GM21528 (cell line): Measurements from ENCODE around the gene CD59.
"Not testable (repeated sequence)": the region's sequence is repeated elsewhere in the genome, so short reads cannot be mapped to it uniquely, and the experiment has no call there.

Experiments
- ATAC-seq: cut with Tn5 transposase; IDR thresholded peaks from one replicate; pipeline ENCODE4 v1.9.1; 2021; ENCODE audit warnings: mild to moderate bottlenecking, moderate library complexity; ENCODE audit not compliant: unreplicated experiment, low FRiP score

The CD59 gene

DNA sequence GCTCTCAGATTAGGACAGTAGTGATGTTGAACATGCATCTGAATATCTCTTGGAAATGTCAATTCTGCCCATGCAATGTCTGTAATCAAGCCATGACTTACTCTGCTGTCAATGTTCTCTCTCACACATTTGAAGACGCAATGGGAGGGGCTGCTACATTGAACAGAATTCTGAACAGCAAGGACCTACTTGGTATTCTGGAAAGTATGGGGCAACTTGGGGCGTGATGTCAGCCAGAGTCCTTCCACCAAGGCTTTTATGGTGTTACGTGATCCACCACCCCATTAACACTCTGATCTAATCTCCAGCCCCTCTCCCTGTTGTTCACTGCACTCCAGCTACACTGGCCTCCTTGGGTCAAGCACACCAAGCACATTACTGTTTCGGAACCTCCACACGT, 7.1 kb upstream of the CD59 start:
- ATAC-seq: no peak

DNA sequence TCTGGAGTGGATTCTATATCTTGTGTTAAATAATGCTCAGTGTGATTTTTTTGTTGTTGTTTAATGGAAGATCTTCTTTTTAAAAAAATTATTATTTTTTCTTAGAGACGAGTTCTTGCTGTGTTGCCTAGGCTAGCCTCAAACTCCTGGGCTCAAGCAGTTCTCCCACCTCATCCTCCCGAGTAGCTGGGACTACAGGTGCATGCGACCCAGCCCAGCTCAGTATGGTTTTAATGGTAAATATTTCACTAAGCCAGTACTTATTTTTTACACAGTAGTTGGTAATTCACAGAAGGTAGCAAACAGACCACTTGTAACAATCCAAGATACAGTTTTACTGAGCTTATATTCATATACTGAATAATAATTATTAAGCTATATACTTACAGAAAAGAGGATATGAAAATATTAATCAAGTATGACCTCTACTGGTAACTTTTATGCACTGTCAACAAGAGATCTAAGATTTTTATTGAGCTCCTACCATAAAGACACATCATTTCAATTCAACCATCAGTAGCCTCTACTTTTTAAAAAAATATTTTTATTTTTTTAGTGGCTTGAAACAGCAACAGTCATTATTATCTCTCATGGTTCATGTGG, 6.1 kb upstream of the CD59 start:
- no peak for ATAC-seq

DNA sequence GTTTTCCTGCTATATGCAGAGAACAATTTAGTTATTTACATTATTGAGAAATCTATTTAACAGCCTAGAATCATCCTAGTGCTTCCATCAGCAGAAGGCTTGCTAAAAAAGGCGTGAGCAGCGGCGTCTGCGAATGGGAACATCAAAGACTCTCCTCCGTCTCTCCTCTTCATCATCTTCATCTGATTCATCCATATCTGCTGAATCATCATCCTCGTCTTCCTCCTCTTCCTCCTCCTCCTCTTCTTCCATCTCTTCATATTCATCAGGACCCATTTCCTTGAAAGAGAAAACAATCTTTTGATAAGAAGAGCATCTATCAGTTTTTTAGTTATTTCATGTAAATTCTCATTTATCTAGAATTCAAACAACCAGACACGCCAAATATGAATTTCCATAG, 5.6 kb upstream of the CD59 start:
- no peak for ATAC-seq

DNA sequence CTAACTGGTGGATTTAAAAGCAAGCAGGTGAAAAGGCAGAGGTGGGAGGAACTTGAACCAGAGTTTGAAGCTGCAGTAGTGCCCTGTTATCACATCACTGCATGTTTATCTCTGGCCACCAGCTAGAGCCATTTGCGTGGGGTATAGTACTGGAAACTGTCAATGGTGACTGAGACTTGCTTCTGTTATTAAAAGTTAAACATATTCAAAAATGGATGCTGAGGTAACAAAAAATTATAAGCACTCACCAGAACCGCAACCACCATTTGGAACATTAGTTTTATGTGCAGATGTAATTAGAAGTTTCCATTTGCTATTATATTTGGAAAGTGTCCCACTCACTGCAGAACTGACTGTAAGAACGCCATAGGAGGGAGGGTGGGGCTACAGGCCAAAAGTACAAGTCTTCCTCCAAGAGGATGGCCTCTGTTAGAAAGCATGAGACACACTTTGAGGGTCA, 1.2 kb upstream of the CD59 start:
- no peak for ATAC-seq

DNA sequence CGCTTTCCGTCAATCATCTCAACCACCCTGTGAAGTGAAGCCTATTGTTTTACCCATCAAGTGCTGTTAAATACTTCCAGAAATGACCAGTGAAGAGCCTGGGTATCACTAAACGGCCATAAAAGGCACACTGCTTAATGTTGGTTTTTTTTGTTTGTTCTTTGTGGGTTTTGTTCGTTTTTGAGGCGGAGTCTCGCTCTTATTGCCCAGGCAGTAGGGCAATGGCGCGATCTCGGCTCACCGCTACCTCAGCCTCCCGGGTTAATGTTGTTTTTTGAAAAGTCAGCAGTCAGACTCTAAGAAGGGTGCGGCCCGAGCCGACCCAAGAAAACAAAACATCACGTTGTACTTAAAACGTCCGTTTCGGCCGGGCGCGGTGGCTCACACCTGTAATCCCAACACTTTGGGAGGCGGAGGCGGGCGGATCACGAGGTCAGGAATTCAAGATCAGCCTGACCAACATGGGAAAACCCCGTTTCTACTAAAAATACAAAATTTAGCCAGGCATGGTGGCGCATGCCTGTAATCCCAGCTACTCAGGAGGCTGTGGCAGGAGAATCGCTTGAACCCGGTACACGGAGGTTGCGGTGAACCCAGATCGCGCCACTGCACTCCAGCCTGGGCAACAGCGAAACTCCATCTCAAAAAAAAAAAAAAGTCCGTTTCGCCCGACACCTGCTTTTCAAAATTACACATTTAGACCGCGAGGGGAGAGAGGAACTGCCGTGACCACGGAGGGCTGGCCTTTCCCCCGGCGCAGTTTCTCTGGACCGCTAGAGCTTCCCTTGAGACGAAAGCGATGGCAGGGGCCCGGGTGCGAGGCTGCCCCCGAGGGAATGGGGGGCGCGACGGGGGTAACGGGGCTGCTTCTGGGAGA, 714 bp downstream of the CD59 start:
- ATAC-seq: peak; percentile 64

DNA sequence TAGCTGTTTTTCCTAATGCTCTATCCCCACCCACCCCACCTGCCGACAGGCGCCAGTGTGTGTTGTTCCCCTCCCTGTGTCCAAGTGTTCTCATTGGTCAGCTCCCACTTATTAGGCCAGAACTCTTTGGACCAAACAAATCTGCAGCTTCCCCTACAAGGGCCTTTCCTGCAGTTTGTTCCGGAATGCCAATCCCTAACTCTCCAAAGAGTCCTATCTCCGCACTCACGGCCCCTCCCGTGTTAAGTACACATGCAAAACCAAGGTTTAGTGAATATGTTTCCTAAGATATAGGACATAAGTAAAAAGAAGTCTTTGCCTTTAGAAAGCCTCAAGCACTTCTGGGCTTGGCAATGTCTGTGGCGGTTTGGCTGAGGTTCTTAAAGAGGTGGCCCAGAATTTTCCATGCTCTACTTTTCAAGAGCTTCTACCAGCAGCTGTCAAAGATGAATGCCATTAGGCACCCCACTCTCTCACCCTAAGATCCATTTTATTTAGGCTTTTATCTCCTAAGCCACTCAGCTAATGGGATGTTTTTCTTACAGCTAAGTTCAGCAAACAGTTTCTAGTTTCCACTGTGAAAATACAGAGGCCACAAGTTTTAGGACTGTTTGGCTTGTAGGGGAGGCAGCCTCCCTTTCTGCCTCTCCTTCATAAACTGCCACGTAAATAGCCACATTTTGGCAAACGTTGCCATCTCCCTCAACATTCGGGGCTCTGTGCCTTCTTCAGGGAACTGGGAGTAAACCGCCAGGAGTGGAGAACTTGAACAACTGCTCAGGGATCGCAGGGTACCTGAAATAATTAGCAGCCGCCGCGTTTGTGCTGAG, 1.6 kb downstream of the CD59 start:
- ATAC-seq: no peak

DNA sequence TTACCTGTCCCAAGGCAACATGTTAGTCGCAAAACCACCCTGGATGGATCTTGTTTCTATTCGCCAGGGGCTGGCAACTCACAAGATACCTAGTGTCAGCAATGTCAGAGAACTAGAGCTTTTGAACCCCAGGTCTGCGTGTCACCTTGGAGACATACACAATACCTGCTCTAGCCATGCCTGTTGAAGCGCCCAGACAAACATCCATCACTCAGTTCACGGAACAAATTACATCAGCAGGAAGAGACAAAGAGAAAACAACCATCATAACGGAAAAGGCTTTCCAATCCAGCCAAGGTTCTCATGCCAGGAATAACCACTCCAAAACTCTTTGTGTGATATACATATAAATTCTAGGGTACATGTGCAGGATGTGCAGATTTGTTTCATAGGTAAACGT, 2.2 kb downstream of the CD59 start:
- no peak for ATAC-seq

DNA sequence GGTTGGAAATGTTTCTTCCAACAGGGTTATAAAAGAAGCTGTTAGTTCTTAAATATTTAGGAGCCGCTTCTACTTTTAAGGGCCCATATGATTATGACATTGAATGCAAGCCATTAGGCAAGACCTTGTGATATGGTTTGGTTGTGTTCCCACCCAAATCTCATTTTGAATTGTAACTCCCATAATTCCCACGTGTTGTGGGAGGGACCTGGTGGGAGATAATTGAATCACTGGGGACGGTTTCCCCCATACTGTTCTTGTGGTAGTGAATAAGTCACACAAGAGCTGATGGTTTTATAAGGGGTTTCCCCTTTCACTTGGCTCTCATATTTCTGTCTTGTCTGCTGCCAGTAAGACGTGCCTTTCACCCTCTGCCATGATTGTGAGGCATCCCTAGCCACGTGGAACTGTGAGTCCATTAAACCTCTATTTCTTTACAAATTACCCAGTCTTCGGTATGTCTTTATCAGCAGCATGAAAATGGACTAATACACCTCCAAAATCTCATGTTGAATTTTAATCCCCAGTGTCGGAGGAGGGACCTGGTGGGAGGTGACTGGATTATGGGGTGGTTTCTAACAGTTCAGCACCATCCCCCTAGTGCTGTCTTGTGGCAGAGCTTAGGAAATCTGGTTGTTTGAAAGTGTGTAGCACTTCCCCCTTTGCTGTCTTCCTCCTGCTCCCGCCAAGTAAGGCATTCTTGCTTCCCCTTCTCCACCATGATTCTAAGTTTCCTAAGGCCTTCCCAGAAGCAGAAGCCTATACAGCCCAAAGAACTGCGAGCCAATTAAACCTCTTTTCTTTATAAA, 4.3 kb downstream of the CD59 start:
- ATAC-seq: no peak

DNA sequence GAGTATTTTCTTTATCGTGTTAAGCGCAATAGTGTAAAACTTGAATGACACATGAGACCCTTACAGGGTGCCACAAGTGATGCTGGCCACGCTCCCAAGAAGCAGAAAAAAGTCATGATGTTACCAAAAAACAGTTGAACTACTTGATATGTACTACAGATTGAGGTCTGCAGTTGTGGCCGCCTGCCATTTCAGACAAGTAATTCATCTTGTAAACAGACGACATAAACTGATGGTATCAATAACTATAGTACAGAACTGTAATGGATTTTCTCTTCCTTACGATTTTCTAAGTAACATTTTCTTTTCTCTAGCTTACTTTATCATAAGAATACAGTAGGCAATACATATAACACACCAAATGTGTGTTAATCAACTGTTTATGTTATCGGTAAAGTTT, 5.5 kb downstream of the CD59 start:
- no peak for ATAC-seq

DNA sequence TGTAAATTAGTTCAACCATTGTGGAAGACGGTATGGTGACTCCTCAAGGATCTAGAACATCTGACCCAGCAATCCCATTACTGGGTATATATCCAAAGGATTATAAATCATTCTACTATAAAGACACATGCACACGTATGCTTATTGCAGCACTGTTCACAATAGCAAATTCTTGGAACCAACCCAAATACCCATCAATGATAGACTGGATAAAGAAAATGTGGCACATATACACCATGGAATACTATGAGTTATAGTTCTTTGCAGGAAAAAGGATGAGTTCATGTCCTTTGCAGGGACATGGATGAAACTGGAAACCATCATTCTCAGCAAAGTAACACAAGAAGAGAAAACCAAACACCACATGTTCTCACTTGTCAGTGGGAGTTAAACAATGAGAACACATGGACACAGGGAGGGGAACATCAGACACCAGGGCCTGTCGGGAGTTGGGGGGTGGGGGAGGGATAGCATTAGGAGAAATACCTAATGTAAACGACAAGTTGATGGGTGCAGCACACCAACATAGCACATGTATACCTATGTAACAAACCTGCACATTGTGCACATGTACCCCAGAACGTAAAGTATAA, 7.1 kb downstream of the CD59 start:
- ATAC-seq: not testable (repeated sequence)

DNA sequence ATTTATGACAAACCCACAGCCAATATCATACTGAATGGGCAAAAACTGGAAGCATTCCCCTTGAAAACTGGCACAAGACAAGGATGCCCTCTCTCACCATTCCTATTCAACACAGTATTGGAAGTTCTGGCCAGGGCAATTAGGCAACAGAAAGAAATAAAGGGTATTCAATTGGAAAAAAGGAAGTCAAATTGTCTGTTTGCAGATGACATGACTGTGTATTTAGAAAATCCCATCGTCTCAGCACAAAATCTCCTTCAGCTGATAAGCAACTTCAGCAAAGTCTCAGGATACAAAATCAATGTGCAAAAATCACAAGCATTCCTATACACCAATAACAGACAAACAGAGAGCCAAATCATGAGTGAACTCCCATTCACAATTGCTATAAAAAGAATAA, 8.7 kb downstream of the CD59 start:
- not testable (repeated sequence) for ATAC-seq

DNA sequence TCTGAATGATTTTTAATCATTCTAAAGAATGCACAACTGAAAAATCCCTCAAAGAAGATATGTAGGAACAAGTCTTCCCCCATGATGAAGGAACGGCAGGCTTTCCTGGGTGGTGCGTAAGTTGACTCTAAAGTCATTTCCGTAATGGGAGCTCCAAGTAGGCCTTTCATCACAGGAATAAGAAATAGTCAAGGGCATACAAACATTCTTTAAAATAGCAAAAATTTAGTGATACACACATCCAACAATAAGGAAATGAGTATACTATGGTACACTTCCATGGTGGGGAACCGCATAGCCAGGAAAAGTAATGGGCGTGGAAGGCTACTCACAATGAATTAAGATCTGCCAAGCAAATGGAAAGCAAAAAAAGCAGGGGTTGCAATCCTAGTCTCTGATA, 10.7 kb downstream of the CD59 start:
- ATAC-seq: no peak

DNA sequence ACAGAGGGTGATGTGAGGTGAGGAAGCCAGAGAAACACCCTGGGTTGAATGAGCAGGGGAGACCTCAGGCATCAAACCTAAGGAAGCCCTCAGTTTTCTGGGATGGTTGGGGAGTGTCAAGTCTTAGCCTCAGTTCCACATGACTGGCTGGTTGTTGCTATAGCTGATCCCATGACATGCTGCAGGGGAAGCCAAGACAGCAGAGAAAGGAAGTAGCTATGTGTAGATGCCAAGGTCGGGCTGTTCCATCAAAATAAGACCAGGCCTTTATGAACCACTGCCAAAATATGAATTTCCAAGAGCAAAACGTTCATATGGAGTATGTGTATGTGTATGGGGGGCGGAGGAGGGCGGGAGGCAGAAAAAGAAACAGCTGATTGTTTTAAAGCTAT, 11.6 kb downstream of the CD59 start:
- no peak for ATAC-seq

DNA sequence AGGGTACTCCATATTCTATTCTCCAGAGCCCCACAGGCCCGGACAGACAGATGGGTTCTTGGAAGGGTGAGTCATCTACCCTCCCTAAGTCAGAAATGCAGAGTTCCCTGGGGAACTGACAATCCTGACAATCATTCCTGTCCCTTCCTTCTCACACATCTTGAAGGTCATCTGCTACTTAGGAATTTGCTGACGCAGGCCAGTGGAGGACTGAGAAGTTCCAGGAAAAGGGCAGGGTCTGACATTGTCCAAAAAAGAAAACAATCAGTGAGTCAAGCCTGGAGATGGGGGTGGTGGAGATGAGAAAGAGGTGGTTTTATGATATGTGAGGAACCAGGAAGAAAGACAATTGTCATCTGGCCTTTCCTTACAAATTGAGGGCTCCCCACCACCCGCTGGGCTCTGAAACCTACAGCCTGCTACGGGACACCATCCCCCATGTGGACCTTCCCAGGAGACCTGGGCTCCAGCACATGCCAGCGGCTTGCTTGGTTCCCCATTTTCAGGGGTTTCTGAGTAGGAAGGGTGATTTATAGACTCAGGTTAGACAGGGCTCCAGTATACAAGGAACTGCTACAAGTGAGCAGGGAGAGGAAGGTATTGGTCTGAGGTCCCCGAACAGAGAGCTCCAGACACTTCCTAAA, 12.9 kb downstream of the CD59 start:
- no peak for ATAC-seq

DNA sequence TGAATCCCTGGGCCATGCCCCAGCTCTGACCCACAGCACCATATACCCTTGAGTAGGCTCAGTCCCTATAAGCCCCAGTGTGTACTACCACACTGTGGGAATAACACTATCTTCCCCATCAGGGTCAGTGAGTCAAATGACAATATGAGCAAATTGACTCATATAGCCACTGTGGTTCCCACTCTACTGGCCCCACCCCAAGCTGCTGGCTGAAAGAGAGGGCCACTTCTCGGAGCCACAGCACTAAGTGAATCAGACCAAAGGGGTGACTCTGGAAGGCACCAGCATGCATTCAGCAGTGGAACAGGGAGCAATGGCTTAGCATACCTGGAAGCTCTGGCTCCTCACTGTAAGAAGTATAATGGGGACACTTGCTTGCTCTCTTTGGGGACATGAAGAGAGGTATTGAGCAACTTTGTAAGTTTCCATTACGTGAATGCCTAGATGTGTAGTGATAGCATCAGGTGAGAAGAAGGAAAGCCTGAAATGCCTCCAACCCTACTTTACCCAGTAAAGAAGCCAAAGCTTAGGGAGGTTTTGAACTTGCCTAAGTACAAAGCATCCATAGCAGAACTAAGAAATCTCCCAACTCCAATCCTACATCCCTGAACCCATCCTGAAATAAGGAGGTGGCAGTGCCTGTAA, 13.5 kb downstream of the CD59 start:
- peak; percentile 68 for ATAC-seq

DNA sequence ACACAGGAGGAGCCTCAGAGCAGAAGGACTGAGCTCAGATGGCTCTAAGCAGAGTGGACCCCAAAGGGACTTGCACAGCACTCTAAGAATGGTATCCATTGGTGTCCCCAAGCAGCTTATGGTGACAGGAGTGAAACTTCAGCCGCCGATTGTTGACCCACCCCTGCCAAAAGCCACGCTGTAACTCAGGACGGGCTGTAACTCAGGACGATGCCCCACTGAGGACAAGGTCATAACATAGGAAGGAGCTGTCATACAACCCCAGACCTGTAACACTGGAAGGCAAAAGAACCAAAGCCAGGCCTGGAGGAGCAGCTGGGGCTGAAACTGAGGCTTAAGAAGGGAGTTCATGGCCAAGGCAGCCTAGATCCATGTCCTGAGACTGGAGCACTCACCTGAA, 14.2 kb downstream of the CD59 start:
- no peak for ATAC-seq

DNA sequence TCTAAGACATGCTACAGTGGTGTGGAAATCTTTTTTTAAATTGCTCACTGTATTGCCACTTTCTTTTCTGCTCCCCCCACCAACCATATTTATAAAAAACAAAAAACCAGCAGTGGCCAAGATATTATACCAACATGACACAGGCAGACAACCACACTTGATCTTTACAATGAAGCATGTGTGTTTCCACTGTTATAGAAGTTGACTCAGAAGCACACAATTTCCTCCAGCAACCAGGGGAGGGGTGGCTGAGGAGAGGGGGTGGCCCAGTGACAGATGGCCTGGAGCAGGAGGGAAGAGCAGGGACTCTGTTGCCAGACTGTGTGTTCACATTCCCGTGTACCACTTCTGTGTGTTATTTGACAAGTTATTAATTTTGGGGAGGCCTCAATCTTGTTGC, 14.8 kb downstream of the CD59 start:
- no peak for ATAC-seq

DNA sequence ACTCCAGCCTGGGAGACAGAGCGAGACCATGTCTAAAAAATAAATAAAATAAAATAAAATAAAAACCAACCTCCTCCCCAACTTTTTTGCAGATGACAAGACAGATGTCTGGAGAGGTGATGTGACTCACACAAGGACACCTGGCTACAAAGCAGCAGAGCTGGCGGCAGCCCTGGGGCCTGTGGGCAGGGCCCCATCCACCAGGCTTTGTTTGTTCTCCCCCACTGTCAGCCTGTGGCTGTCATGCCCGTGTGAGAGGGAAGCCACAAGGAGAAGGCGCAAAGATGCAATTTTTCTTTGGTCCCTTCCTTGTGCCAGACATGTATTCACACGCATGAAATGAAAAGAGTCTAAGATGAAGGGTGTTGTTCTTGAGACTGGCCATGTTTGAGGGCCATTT, 16.6 kb downstream of the CD59 start:
- ATAC-seq: no peak

DNA sequence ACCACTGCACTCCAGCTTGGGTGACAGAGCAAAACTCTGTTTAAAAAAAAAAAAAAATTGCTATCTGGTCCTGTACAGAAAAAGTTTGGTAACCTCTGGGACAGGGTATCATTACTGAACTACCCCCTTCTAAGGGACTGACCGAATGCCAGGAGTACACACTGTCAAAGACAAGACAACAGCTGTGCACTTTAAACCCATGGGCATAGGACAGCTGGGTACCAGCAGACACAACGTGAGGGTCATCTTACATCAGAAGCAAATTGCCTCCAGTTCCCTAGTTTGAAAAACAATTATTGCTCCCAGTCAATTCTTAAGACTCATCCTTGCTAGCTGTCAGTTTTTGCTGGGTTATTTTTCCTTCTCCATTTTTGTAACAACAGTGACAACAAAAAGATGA, 17.8 kb downstream of the CD59 start:
- no peak for ATAC-seq
